GM12875 (cell line): ENCODE results near the gene ZMIZ2.
"Not testable (repeated sequence)": the region's sequence is repeated elsewhere in the genome, so short reads cannot be mapped to it uniquely, and the experiment has no call there.

ENCODE experiments used
- H3K4me3 ChIP-seq: one replicate; pipeline ENCODE4 v1.5.1; 2011; ENCODE audit warnings: low read depth, low read length, control low read depth
- TF ChIP-seq, protein P1 (sequence below): IDR thresholded peaks from 2 replicates; pipeline ENCODE4 v1.5.1; 2011; ENCODE audit warnings: low read depth, mild to moderate bottlenecking, control low read depth, inconsistent platforms, low read length, moderate library complexity, borderline replicate concordance; ENCODE audit not compliant: insufficient read depth

The ZMIZ2 gene

DNA sequence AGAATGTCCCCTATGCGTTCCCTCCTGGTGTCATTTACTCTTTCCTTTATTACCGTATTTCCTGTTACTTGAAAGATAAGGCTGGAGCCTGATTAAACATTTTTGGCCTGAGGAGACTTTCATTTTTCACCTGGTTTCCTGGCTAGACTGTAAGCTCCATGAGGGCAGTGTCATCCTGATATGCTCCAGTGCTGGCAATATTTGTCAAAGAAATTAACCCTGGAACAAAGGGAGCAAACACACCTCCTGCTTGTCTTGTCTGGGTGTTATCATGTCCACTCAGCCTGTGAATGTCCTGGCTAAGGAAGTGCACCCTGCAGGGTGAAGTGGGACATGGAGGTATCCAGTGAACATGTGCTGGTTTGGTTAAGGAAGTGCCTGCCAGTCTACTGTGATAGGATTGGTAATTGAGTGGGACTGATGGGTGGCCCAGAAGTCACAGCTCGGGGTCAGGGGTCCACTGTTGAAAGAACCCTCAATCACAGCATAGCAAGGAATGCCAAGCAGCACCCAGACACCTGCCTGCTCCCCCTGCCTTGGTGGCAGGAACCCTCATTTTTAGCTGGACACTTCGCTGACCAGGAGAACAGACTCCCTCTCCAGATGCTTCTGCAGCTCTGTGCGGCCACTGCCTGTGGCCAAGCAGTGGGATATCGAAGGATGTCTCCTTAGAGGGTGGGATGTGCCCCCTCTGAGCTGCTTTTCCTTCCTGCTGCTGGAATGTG lies 26.9 kb downstream of the ZMIZ2 start:
- H3K4me3 ChIP-seq, result no peak overlapping the region
- TF ChIP-seq, protein P1, sequence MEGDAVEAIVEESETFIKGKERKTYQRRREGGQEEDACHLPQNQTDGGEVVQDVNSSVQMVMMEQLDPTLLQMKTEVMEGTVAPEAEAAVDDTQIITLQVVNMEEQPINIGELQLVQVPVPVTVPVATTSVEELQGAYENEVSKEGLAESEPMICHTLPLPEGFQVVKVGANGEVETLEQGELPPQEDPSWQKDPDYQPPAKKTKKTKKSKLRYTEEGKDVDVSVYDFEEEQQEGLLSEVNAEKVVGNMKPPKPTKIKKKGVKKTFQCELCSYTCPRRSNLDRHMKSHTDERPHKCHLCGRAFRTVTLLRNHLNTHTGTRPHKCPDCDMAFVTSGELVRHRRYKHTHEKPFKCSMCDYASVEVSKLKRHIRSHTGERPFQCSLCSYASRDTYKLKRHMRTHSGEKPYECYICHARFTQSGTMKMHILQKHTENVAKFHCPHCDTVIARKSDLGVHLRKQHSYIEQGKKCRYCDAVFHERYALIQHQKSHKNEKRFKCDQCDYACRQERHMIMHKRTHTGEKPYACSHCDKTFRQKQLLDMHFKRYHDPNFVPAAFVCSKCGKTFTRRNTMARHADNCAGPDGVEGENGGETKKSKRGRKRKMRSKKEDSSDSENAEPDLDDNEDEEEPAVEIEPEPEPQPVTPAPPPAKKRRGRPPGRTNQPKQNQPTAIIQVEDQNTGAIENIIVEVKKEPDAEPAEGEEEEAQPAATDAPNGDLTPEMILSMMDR, result no peak

DNA sequence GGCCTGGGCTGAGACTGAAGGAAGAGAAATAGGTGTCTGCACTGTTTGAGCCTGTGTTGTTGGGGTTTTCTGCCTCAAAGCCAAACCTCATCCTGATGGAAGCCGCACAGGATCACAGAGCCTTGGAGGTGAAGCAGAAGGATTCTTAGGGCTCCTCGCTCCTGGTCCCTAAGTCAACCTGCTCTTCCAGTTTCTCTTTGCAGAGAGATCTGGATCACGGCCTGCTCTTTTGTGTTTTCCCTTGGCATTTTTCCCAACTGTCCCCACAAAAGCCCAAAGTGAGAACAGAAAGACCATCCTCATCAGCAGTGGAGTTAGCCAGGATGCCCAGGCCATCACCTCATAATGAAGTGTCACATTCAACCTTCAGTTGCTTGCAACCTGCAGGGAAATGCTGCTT lies 27.6 kb downstream of the ZMIZ2 start:
- TF ChIP-seq, protein P1, result no peak

DNA sequence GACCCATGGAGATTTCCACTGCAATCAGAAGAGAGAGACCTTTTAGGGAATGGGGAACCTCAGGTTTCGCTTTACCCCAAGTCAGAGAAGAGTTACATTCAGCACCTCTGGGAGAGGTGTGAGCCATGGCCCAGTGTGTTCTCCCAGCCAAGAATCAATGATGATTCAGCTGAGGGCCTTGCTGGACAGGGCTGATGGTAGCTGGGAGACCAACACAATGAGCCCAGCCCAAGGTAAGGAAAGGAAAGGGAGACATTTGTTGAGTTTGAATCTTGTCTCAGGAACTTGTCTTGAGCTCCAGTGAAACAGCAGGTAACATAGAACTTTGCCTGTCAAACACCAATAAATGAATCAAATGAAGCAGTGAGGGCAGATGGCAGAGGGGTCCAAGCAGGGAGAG lies 33.8 kb downstream of the ZMIZ2 start:
- TF ChIP-seq, protein P1, result no peak
- no peak overlapping the region for H3K4me3 ChIP-seq

More for the DNA sequence above, 27.6 kb downstream of the ZMIZ2 start:
- no peak overlapping the region for H3K4me3 ChIP-seq

DNA sequence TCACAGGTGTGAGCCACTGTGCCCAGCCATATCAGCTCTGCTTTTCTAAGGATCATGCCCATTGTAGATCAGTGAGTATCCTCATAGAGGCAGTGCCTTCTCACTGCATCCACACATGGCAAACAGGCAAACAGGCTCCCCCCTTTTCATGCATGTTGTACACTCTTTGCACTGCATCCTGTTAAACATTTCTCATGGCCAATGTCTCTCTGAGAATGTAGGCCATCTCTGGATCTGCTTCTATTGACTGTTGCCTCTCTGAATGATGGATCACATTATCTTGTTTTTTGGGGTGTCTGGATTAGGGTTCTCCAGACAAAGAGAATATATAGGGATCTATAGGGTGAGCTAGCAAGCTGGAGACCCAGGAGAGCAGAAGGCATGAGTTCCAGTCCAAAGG lies 34.8 kb downstream of the ZMIZ2 start:
- no peak overlapping the region for H3K4me3 ChIP-seq
- TF ChIP-seq, protein P1, result no peak

DNA sequence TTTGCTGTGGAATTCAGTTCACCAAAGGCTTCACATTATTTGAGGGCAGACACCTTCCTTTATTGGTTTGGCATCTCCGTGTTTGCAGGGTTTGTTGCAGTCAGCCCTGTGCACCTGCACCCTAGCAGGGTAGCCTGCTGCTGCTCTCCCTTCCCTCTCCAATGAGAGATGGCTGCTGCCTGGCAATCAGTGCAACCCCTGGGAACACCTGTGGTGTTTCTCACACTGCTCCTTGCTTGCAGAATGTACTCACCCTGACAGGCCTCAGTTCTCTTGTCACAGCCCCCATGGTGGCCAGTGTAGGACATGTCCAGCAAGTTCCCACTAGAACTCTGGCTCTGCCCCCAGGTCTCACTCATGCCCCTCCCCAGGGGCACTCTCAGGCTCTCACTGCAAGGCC lies 35.7 kb downstream of the ZMIZ2 start:
- H3K4me3 ChIP-seq, result no peak overlapping the region
- TF ChIP-seq, protein P1, result no peak

DNA sequence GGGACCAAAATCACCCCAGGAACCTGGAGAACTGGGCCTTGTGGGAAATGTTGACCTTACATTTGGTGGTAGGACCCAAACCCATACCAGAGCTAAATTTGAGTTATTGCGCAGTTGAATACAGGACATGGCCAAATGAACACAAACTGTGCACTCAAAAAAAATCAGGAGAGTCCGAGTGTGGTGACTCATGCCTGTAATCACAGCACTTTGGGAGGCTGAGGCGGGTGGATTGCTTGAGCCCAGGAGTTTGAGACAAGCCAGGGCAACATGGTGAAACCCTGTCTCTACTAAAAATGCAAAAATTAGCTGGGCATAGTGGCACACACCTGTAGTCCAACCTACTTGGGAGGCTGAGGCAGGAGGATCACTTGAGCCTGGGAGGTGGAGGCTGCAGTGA lies 36.6 kb downstream of the ZMIZ2 start:
- H3K4me3 ChIP-seq, result not testable (repeated sequence)

DNA sequence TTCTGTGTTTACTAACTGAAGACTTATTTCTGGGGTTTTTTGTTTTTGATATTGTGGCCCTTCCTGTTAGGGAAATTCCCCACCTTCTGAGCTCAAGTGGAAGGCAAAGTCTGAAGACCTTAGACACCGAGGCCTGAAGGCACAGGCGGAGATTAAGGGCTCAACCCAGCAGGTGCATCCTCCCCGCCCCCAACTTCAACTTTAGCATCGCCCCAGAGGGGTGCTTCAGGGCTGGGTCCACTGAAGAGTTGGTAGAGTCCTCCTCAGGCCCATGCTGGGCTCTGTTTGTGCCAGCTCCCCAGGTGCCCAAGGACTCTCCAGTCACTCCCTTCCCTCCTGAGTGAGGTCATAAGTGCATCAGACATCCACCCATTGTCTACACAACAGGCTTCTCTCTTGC lies 38.4 kb downstream of the ZMIZ2 start:
- TF ChIP-seq, protein P1, result no peak
- no peak overlapping the region for H3K4me3 ChIP-seq
